ENCODE results near the gene KLK5. TPM values are rescaled to one million over a fixed set of nuclear protein-coding genes. Genes with fewer than 3 reads are reported as not detected.

The KLK5 gene
- total RNA-seq, 1 experiment from 2014 or later, result not detected

DNA sequence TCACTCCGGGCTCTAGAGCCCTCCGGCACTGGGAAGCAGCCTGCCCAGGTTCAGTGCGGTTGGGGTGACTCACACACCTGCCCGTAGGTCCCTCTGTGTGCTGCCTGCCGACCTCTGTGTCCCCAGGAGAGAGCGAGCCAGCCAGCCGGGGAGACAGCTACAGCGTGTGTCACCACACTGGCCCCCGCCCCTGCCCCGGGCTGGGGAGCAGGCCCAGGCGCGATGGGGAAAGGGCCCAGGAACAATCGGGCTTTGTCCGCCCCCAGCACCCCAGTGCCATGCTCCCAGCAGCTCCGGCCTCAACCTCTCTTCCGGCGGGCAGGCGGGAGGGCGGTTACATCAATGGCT is 16.5 kb upstream of the KLK5 start, which contains the start of gene KLK6:
KLK6 (minus strand) TSS at position 179 of the 348 bp plus-strand sequence. CDS start 1,487 bp downstream, outside the sequence.
- no peaks in the 10 kb centered on the region for H3K79me1 ChIP-seq (ENCODE audit: insufficient read depth, low read depth, low read length, poor library complexity, severe bottlenecking)
- no peaks in the 10 kb centered on the region for H3K9me3 Mint-ChIP-seq

More for the DNA sequence above, 16.5 kb upstream of the KLK5 start, which contains the start of gene KLK6:
- Histone ChIP-seq H2AFZ (ENCODE audit: low read length) (no peak within 1 kb of the TSS), H3K4me1 (ENCODE audit: insufficient read depth, low read length) (peaks cover 3% of the 10 kb centered on the region; the same call in 1 of the 2 replicates), H2BK20ac (ENCODE audit: low read depth, low read length, poor library complexity, severe bottlenecking) (no peak within 1 kb of the TSS), H3K4ac (ENCODE audit: low read depth, low read length) (no peak within 1 kb of the TSS), H2BK5ac (ENCODE audit: insufficient read length, low read length) (no peak within 1 kb of the TSS), H2BK12ac (ENCODE audit: insufficient read length, low read depth, low read length) (no peak within 1 kb of the TSS), H2BK15ac (ENCODE audit: low read depth, low read length) (no peak within 1 kb of the TSS), H4K8ac (replicated peaks; ENCODE audit: insufficient read length, low read depth, low read length) (no peak within 1 kb of the TSS), H3K9ac (ENCODE audit: extremely low read depth, insufficient read length, low read length) (no peak within 1 kb of the TSS), H3K27ac (ENCODE audit: insufficient read length, low read depth, low read length) (no peak within 1 kb of the TSS), H4K5ac (ENCODE audit: insufficient read length, low read depth, low read length) (no peak within 1 kb of the TSS), H2BK120ac (ENCODE audit: low read depth, low read length, poor library complexity, severe bottlenecking) (no peak within 1 kb of the TSS), H2AK5ac (ENCODE audit: insufficient read length, low read length) (no peak within 1 kb of the TSS), H3K79me2 (ENCODE audit: insufficient read depth, low read length) (no peaks in the 10 kb centered on the region), H4K91ac (ENCODE audit: insufficient read length, low read depth, low read length) (no peak within 1 kb of the TSS), H3K56ac (ENCODE audit: insufficient read length, low read depth, low read length) (no peak within 1 kb of the TSS), H3K9me3 (ENCODE audit: control insufficient read depth, low read depth, low read length) (no peaks in the 10 kb centered on the region), H3K23ac (ENCODE audit: insufficient read length, low read depth, low read length) (no peak within 1 kb of the TSS), H3K23me2 (ENCODE audit: insufficient read length, low read depth, low read length, poor library complexity, severe bottlenecking) (no peaks in the 10 kb centered on the region), H3K4me2 (ENCODE audit: insufficient read depth, insufficient read length, low read length) (no peak within 1 kb of the TSS), H3K18ac (ENCODE audit: insufficient read length, low read depth, low read length) (peak within 1 kb of the TSS; percentile 58), H3K27me3 (ENCODE audit: insufficient read depth, low read length) (no peaks in the 10 kb centered on the region), H3K14ac (ENCODE audit: insufficient read depth, low read length) (peak within 1 kb of the TSS; percentile 4; the same call in 1 of the 2 replicates), H3T11ph (ENCODE audit: low read length) (no peak within 1 kb of the TSS), H4K20me1 (ENCODE audit: control insufficient read depth, insufficient read depth, insufficient read length) (no peaks in the 10 kb centered on the region)
- H3K4me3 Mint-ChIP-seq, result no peak within 1 kb of the TSS; a peak in 1 of 5 replicates
- peaks cover 14% of the 10 kb centered on the region for H3K27me3 Mint-ChIP-seq (ENCODE audit: low read depth)
- peak within 1 kb of the TSS in 2 of 3 experiments; percentile 53 to 81; a peak in 5 of 7 replicates for H3K27ac Mint-ChIP-seq
- peaks cover 12 to 39% of the 10 kb centered on the region in 2 experiments for H3K4me1 Mint-ChIP-seq
- TF ChIP-seq, protein P1, sequence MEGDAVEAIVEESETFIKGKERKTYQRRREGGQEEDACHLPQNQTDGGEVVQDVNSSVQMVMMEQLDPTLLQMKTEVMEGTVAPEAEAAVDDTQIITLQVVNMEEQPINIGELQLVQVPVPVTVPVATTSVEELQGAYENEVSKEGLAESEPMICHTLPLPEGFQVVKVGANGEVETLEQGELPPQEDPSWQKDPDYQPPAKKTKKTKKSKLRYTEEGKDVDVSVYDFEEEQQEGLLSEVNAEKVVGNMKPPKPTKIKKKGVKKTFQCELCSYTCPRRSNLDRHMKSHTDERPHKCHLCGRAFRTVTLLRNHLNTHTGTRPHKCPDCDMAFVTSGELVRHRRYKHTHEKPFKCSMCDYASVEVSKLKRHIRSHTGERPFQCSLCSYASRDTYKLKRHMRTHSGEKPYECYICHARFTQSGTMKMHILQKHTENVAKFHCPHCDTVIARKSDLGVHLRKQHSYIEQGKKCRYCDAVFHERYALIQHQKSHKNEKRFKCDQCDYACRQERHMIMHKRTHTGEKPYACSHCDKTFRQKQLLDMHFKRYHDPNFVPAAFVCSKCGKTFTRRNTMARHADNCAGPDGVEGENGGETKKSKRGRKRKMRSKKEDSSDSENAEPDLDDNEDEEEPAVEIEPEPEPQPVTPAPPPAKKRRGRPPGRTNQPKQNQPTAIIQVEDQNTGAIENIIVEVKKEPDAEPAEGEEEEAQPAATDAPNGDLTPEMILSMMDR (conservative IDR thresholded peaks at IDR 0.05), result no peak
- H3K36me3 Mint-ChIP-seq (ENCODE audit: insufficient read depth in 1 of 3, low read depth in 3 of 3), result no peaks in the 10 kb centered on the region
- WGBS (ENCODE audit: extremely low coverage, insufficient read length, low lambda C conversion rate), result no CpG with 5 or more reads among the region's 19 CpGs
- peak; percentile 41 for DNase-seq

Data from H9 (cell line).